Right ventricle myocardium superior (tissue), 1 donor: Measurements from ENCODE around the gene ITPR1. TPM values are rescaled to one million over a fixed set of nuclear protein-coding genes. Genes with fewer than 3 reads are reported as not detected.
A peak's percentile ranks its signal among the peaks of the same experiment; 100 is the strongest.
"Not testable (repeated sequence)": the region's sequence is repeated elsewhere in the genome, so short reads cannot be mapped to it uniquely, and the experiment has no call there.

Experiments
- ATAC-seq: fragments of 200-7000 bp; cut with Tn5 transposase; one replicate; pipeline ENCODE4 v1.9.1; 2020; ENCODE audit warnings: mild to moderate bottlenecking; ENCODE audit not compliant: poor library complexity
- DNase-seq: peaks from one replicate; pipeline ENCODE4 v3.0.0-alpha.2; 2020
- intact Hi-C: fragments of 100-400 bp; cut with DNase I; formaldehyde crosslinking; loops from one replicate; pipeline ENCODE4 v1.11.2; 2022
- total RNA-seq: library from RNA; stranded (reverse); fragmentation: NEBNext Ultra II Directional; extraction: Animal tissue kit (Norgen Biotek cat#: 25700); gene quantifications from one replicate; pipeline ENCODE4 v1.2.1, GENCODE V29; 2021
- donor health status: DM: no; HTN: yes; CAD: no; lungs with severe emphysema.

Gene ITPR1
- total RNA-seq, 1 donor from 2014 or later = 17.1 TPM

GRCh38 chr3:4577721-4578120 lies 84.6 kb downstream of the ITPR1 start:
- no peak for DNase-seq
- ATAC-seq = no peak
- intact Hi-C loops = no loop called here

- DNase-seq = no peak
- peak; percentile 71 for ATAC-seq
- intact Hi-C loops = loop anchor here (5.0 kb wide), 1 partner anchor 83 kb away; no protein-coding TSS in a partner anchor
Observed at GRCh38 chr3:4580346-4581123, 87.4 kb downstream of the ITPR1 start.

- DNase-seq (no peak), ATAC-seq (peak; percentile 38)
- intact Hi-C loops = loop anchor here (5.0 kb wide), 1 partner anchor 84 kb away; no protein-coding TSS in a partner anchor
Observed at GRCh38 chr3:4581124-4581424, 87.9 kb downstream of the ITPR1 start.

GRCh38 chr3:4581498-4581897 lies 88.3 kb downstream of the ITPR1 start:
- ATAC-seq (no peak), DNase-seq (no peak)
- intact Hi-C loops = loop anchor here (5.0 kb wide), 1 partner anchor 84 kb away; no protein-coding TSS in a partner anchor

- DNase-seq = no peak
- no peak for ATAC-seq
- intact Hi-C loops = loop anchor here (5.0 kb wide), 1 partner anchor 85 kb away; no protein-coding TSS in a partner anchor
Observed at GRCh38 chr3:4581920-4582611, 88.9 kb downstream of the ITPR1 start.

GRCh38 chr3:4582624-4583023 lies 89.5 kb downstream of the ITPR1 start:
- ATAC-seq = no peak
- DNase-seq = no peak
- intact Hi-C loops = loop anchor here (5.0 kb wide), 1 partner anchor 85 kb away; no protein-coding TSS in a partner anchor

- no peak for DNase-seq
- intact Hi-C loops = loop anchor here (5.0 kb wide), 1 partner anchor 86 kb away; no protein-coding TSS in a partner anchor
- ATAC-seq = peak; percentile 35
Observed at GRCh38 chr3:4583416-4583815, 90.3 kb downstream of the ITPR1 start.

GRCh38 chr3:4584456-4585249 lies 91.5 kb downstream of the ITPR1 start:
- ATAC-seq = peak; percentile 14
- intact Hi-C loops = loop anchor here (5.0 kb wide), 1 partner anchor 87 kb away; no protein-coding TSS in a partner anchor
- DNase-seq = no peak

GRCh38 chr3:4586381-4586780 lies 93.2 kb downstream of the ITPR1 start:
- intact Hi-C loops = no loop called here
- DNase-seq (no peak), ATAC-seq (no peak)

- no peak for DNase-seq
- no peak for ATAC-seq
- intact Hi-C loops = no loop called here
Observed at GRCh38 chr3:4587061-4587837, 94.1 kb downstream of the ITPR1 start.

- intact Hi-C loops = no loop called here
- DNase-seq (no peak), ATAC-seq (no peak)
Observed at GRCh38 chr3:4587838-4588105, 94.6 kb downstream of the ITPR1 start.

GRCh38 chr3:4588466-4588865 lies 95.3 kb downstream of the ITPR1 start:
- peak; percentile 8 for ATAC-seq
- intact Hi-C loops = no loop called here

GRCh38 chr3:4589475-4590097 lies 96.4 kb downstream of the ITPR1 start:
- ATAC-seq (peak; percentile 89), DNase-seq (peak; percentile 61)
- intact Hi-C loops = no loop called here

More at GRCh38 chr3:4588466-4588865, 95.3 kb downstream of the ITPR1 start:
- DNase-seq = no peak

GRCh38 chr3:4590849-4591248 lies 97.7 kb downstream of the ITPR1 start:
- intact Hi-C loops = not testable (repeated sequence)

GRCh38 chr3:4591669-4592068 lies 98.5 kb downstream of the ITPR1 start:
- ATAC-seq = no peak
- DNase-seq = no peak
- intact Hi-C loops = no loop called here

More at GRCh38 chr3:4590849-4591248, 97.7 kb downstream of the ITPR1 start:
- not testable (repeated sequence) for DNase-seq, ATAC-seq

- intact Hi-C loops = no loop called here
- no peak for ATAC-seq
- DNase-seq = no peak
Observed at GRCh38 chr3:4593014-4593413, 99.9 kb downstream of the ITPR1 start.

GRCh38 chr3:4595710-4596113 lies 102.6 kb downstream of the ITPR1 start:
- no peak for DNase-seq
- intact Hi-C loops = no loop called here
- ATAC-seq = no peak

GRCh38 chr3:4596612-4597011 lies 103.5 kb downstream of the ITPR1 start:
- ATAC-seq (no peak), DNase-seq (no peak)
- intact Hi-C loops = no loop called here
